Midbrain (tissue), 1 donor: Measurements from ENCODE around the gene IL4R.
"Not testable (repeated sequence)": the region's sequence is repeated elsewhere in the genome, so short reads cannot be mapped to it uniquely, and the experiment has no call there.

Source experiments
- DNase-seq: peaks from one replicate; lab custom pipeline; 2025; lab: John Stamatoyannopoulos, UW

IL4R gene

GRCh38 chr16:27381236-27381635 is 67.5 kb downstream of the IL4R start:
- no peak for DNase-seq

- DNase-seq = no peak
These were observed 68.4 kb downstream of the IL4R start for GRCh38 chr16:27381974-27382855.

- no peak for DNase-seq
These were observed 69.9 kb downstream of the IL4R start for GRCh38 chr16:27383556-27384243.

- DNase-seq = no peak
These were observed 70.7 kb downstream of the IL4R start for GRCh38 chr16:27384425-27384824.

- no peak for DNase-seq
These were observed 71.6 kb downstream of the IL4R start for GRCh38 chr16:27385398-27385797.

- DNase-seq = no peak
These were observed 72.9 kb downstream of the IL4R start for GRCh38 chr16:27386674-27387073.

GRCh38 chr16:27387724-27388123 is 74.0 kb downstream of the IL4R start:
- DNase-seq = no peak

- DNase-seq = no peak
These were observed 75.6 kb downstream of the IL4R start for GRCh38 chr16:27389272-27389961.

GRCh38 chr16:27390151-27390550 is 76.4 kb downstream of the IL4R start:
- DNase-seq = no peak

- DNase-seq = no peak
These were observed 78.9 kb downstream of the IL4R start for GRCh38 chr16:27392671-27393070.

GRCh38 chr16:27394516-27394915 is 80.7 kb downstream of the IL4R start:
- no peak for DNase-seq

- not testable (repeated sequence) for DNase-seq
These were observed 84.6 kb downstream of the IL4R start for GRCh38 chr16:27398341-27398893.

- DNase-seq = no peak
These were observed 85.4 kb downstream of the IL4R start for GRCh38 chr16:27398894-27399853.

- DNase-seq = no peak
These were observed 86.2 kb downstream of the IL4R start for GRCh38 chr16:27399969-27400368.

- no peak for DNase-seq
These were observed 87.2 kb downstream of the IL4R start for GRCh38 chr16:27400751-27401620.

- no peak for DNase-seq
These were observed 88.2 kb downstream of the IL4R start, which contains the start of gene IL21R for GRCh38 chr16:27401768-27402568. IL21R (plus strand) TSS chr16:27402174; CDS start chr16:27430072, 27,898 bp downstream.

GRCh38 chr16:27402569-27402963 is 88.8 kb downstream of the IL4R start:
- no peak for DNase-seq

GRCh38 chr16:27402964-27403600 is 89.3 kb downstream of the IL4R start:
- DNase-seq = no peak

- no peak for DNase-seq
These were observed 89.8 kb downstream of the IL4R start for GRCh38 chr16:27403601-27403992.
